Measurements from ENCODE around the gene CUEDC2.

Gene CUEDC2

DNA sequence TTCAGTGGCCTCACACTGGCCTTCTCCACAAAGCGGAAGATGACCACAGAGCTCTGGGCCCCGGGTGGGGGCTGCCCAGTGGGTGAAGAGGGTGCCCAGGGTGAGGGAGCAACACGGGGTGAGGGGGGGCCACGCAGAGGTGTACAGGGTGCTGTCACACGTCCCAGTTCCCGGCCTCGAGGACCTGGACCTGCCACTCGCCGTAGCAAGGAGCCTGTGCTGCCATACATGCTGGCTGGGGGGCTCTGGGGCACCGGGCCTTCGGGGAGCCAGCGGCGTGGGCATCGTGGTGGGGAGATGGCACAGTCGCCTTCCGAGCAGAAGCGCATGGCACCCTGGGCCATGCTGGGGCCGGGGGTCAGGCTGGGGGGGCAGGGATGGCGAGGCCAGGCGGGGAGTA lies 15.7 kb downstream of the CUEDC2 start:
- Histone ChIP-seq H3K36me3 (ENCODE audit: control insufficient read depth in 2 of 2, insufficient read depth in 1 of 2, low read length in 2 of 2) (no peaks in the 10 kb centered on the region), H3K27ac (ENCODE audit: extremely low read depth, low read depth, low read length) (no peak overlapping the region), H3K4me3 (ENCODE audit: low read depth, low read length) (no peak overlapping the region), H3K4me1 (ENCODE audit: control insufficient read depth, insufficient read depth, low read length) (peaks cover 3% of the 10 kb centered on the region), H3K9me3 (ENCODE audit: control insufficient read depth, insufficient read depth, low read depth, low read length) (no peaks in the 10 kb centered on the region)
- ChIA-PET POLR2A (no interaction called here), CTCF (interaction anchor here (1.4 kb wide), 1 partner anchor 13 kb away, joined by 4 read pairs; no protein-coding TSS in a partner anchor)
- TF ChIP-seq, protein P1, sequence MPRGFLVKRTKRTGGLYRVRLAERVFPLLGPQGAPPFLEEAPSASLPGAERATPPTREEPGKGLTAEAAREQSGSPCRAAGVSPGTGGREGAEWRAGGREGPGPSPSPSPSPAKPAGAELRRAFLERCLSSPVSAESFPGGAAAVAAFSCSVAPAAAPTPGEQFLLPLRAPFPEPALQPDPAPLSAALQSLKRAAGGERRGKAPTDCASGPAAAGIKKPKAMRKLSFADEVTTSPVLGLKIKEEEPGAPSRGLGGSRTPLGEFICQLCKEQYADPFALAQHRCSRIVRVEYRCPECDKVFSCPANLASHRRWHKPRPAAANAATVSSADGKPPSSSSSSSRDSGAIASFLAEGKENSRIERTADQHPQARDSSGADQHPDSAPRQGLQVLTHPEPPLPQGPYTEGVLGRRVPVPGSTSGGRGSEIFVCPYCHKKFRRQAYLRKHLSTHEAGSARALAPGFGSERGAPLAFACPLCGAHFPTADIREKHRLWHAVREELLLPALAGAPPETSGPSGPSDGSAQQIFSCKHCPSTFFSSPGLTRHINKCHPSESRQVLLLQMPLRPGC (tag by site-specific recombination; IDR thresholded peaks at IDR 0.05): no peak
- TF ChIP-seq BCL11B (tag by site-specific recombination; IDR thresholded peaks at IDR 0.05; ENCODE audit: low read depth) (no peak), MEIS1 (CRISPR knock-in tag; IDR thresholded peaks at IDR 0.05; ENCODE audit: borderline replicate concordance) (no peak), ZNF670 (tag by site-specific recombination; IDR thresholded peaks at IDR 0.05; ENCODE audit: low read depth) (no peak)

DNA sequence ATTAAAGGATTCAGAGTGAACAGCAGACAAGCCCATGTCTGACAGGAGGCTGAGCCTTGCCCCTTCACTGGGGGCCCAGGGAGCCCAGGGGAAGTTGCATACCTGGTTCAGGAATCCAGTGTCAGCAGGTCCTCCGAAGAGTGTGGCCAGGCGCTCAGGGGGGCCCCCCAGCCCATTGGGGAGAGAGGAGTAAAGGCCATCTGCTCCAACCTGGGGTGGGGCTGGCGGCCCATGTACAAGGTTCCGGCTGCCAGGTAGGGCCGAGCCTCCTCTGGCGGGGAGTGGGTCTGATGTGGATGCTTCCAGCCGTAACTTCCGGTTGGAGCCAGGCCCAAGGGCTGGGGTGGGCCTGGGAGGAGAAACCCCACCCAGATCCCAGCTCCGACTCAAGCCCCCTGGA lies 16.1 kb downstream of the CUEDC2 start:
- H3K4me3 ChIP-seq (ENCODE audit: low read depth, low read length): no peak overlapping the region
- H3K27ac ChIP-seq (ENCODE audit: extremely low read depth, low read depth, low read length): no peak overlapping the region
- peaks cover 3% of the 10 kb centered on the region for H3K4me1 ChIP-seq (ENCODE audit: control insufficient read depth, insufficient read depth, low read length)
- no peaks in the 10 kb centered on the region for H3K36me3 ChIP-seq (ENCODE audit: control insufficient read depth in 2 of 2, insufficient read depth in 1 of 2, low read length in 2 of 2)
- TF ChIP-seq, protein P2, sequence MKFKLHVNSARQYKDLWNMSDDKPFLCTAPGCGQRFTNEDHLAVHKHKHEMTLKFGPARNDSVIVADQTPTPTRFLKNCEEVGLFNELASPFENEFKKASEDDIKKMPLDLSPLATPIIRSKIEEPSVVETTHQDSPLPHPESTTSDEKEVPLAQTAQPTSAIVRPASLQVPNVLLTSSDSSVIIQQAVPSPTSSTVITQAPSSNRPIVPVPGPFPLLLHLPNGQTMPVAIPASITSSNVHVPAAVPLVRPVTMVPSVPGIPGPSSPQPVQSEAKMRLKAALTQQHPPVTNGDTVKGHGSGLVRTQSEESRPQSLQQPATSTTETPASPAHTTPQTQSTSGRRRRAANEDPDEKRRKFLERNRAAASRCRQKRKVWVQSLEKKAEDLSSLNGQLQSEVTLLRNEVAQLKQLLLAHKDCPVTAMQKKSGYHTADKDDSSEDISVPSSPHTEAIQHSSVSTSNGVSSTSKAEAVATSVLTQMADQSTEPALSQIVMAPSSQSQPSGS (tag by site-specific recombination; IDR thresholded peaks at IDR 0.05; ENCODE audit: low read depth): no peak
- TF ChIP-seq ZNF19 (tag by site-specific recombination; IDR thresholded peaks at IDR 0.05; ENCODE audit: low read depth) (no peak), ZNF658 (tag by site-specific recombination; IDR thresholded peaks at IDR 0.05) (no peak), ZNF114 (tag by site-specific recombination; IDR thresholded peaks at IDR 0.05) (no peak), ZBTB7A (tag by site-specific recombination; IDR thresholded peaks at IDR 0.05; ENCODE audit: low read depth) (no peak), ZNF654 (tag by site-specific recombination; IDR thresholded peaks at IDR 0.05; ENCODE audit: low read depth) (no peak), GLI2 (tag by site-specific recombination; IDR thresholded peaks at IDR 0.05; ENCODE audit: borderline replicate concordance, low read depth) (no peak), ZNF23 (tag by site-specific recombination; IDR thresholded peaks at IDR 0.05; ENCODE audit: borderline replicate concordance) (no peak), ZNF157 (tag by site-specific recombination; IDR thresholded peaks at IDR 0.05) (no peak)
- TF ChIP-seq, protein P3, sequence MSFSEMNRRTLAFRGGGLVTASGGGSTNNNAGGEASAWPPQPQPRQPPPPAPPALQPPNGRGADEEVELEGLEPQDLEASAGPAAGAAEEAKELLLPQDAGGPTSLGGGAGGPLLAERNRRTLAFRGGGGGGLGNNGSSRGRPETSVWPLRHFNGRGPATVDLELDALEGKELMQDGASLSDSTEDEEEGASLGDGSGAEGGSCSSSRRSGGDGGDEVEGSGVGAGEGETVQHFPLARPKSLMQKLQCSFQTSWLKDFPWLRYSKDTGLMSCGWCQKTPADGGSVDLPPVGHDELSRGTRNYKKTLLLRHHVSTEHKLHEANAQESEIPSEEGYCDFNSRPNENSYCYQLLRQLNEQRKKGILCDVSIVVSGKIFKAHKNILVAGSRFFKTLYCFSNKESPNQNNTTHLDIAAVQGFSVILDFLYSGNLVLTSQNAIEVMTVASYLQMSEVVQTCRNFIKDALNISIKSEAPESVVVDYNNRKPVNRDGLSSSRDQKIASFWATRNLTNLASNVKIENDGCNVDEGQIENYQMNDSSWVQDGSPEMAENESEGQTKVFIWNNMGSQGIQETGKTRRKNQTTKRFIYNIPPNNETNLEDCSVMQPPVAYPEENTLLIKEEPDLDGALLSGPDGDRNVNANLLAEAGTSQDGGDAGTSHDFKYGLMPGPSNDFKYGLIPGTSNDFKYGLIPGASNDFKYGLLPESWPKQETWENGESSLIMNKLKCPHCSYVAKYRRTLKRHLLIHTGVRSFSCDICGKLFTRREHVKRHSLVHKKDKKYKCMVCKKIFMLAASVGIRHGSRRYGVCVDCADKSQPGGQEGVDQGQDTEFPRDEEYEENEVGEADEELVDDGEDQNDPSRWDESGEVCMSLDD (tag by site-specific recombination; IDR thresholded peaks at IDR 0.05): no peak
- TF ChIP-seq, protein P4, sequence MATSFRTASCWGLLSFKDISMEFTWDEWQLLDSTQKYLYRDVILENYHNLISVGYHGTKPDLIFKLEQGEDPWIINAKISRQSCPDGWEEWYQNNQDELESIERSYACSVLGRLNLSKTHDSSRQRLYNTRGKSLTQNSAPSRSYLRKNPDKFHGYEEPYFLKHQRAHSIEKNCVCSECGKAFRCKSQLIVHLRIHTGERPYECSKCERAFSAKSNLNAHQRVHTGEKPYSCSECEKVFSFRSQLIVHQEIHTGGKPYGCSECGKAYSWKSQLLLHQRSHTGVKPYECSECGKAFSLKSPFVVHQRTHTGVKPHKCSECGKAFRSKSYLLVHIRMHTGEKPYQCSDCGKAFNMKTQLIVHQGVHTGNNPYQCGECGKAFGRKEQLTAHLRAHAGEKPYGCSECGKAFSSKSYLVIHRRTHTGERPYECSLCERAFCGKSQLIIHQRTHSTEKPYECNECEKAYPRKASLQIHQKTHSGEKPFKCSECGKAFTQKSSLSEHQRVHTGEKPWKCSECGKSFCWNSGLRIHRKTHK (tag by site-specific recombination; IDR thresholded peaks at IDR 0.05): no peak
- no peaks in the 10 kb centered on the region for H3K9me3 ChIP-seq (ENCODE audit: control insufficient read depth, insufficient read depth, low read depth, low read length)
- CTCF ChIA-PET: interaction anchor here (1.4 to 2.0 kb wide), 3 partner anchors 13 to 22 kb away, joined by 4 to 6 read pairs (median 4); no protein-coding TSS in a partner anchor
- POLR2A ChIA-PET: no interaction called here
